Thyroid gland (tissue), 4 donors: ENCODE data around the gene CACNB4.

Source experiments
- POLR2A ChIP-seq, 2 donors: fragments of 450-650 bp; IDR thresholded peaks; one replicate each; pipeline ENCODE4 v1.6.1; 2017; ENCODE audit warnings: antibody characterized with exemption in 2 of 2, mild to moderate bottlenecking in 2 of 2, moderate library complexity in 1 of 2
- TF ChIP-seq, protein P1 (sequence below), 6 experiments: fragments of 200-600 bp in 3 of 6; fragments of 450-650 bp in 3 of 6; sonication (generic) in 3 of 6; IDR thresholded peaks; one replicate each; pipeline ENCODE4 v1.5.1; 2016 to 2019; ENCODE audit warnings: antibody characterized with exemption in 6 of 6, mild to moderate bottlenecking in 2 of 6, inconsistent platforms in 1 of 6, moderate library complexity in 1 of 6

DNA sequence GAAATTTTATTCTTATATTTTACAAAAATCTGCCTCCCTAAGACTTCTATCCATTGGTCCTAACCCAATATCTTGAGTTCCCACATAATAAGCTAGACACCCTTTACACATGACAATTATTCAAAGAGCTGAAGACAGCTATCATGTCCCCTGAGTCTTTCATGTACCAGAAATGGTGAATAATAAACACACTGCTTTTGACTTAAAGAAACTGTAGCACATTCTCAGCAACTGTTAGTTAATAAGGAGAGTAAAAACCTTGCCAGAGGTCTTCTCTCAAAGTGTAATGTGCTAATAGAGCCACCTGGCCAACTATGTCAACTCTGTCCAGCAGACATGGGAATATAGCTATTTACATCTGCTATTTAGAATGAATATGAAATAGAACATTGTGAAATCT is 160.9 kb downstream of the CACNB4 start:
- no peak for TF ChIP-seq POLR2A (IDR thresholded peaks at IDR 0.05)
- TF ChIP-seq, protein P1, sequence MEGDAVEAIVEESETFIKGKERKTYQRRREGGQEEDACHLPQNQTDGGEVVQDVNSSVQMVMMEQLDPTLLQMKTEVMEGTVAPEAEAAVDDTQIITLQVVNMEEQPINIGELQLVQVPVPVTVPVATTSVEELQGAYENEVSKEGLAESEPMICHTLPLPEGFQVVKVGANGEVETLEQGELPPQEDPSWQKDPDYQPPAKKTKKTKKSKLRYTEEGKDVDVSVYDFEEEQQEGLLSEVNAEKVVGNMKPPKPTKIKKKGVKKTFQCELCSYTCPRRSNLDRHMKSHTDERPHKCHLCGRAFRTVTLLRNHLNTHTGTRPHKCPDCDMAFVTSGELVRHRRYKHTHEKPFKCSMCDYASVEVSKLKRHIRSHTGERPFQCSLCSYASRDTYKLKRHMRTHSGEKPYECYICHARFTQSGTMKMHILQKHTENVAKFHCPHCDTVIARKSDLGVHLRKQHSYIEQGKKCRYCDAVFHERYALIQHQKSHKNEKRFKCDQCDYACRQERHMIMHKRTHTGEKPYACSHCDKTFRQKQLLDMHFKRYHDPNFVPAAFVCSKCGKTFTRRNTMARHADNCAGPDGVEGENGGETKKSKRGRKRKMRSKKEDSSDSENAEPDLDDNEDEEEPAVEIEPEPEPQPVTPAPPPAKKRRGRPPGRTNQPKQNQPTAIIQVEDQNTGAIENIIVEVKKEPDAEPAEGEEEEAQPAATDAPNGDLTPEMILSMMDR (IDR thresholded peaks at IDR 0.05) = no peak
